C4-2B (cell line): Measurements from ENCODE around the gene TARBP2.

Experiments used
- H3K27ac ChIP-seq: fragments of 450-650 bp; 2 replicates; pipeline ENCODE4 v1.5.1; 2017
- CTCF ChIP-seq: fragments of 450-650 bp; conservative IDR thresholded peaks from 2 replicates; pipeline ENCODE4 v1.5.1; 2017; ENCODE audit warnings: mild to moderate bottlenecking
- ZFX ChIP-seq: fragments of 450-650 bp; IDR thresholded peaks from 2 replicates; pipeline ENCODE4 v1.6.1; 2017

Gene TARBP2

GRCh38 chr12:53465679-53466078 lies 35.4 kb upstream of the TARBP2 start:
- no peak overlapping the region for H3K27ac ChIP-seq
- TF ChIP-seq CTCF: no peak
- TF ChIP-seq ZFX: no peak

GRCh38 chr12:53466640-53467039 lies 34.4 kb upstream of the TARBP2 start:
- H3K27ac ChIP-seq: no peak overlapping the region
- TF ChIP-seq ZFX: no peak
- TF ChIP-seq CTCF: no peak

GRCh38 chr12:53467082-53467481 lies 34.0 kb upstream of the TARBP2 start:
- TF ChIP-seq CTCF (no peak), ZFX (no peak)
- no peak overlapping the region for H3K27ac ChIP-seq

GRCh38 chr12:53467880-53468279 lies 33.2 kb upstream of the TARBP2 start:
- no peak for TF ChIP-seq CTCF
- TF ChIP-seq ZFX: no peak
- no peak overlapping the region for H3K27ac ChIP-seq

- TF ChIP-seq ZFX (no peak), CTCF (no peak)
- H3K27ac ChIP-seq: no peak overlapping the region
Measured at GRCh38 chr12:53468282-53468681, 32.8 kb upstream of the TARBP2 start.

GRCh38 chr12:53472056-53472582 lies 29.0 kb upstream of the TARBP2 start:
- no peak for TF ChIP-seq CTCF
- no peak overlapping the region for H3K27ac ChIP-seq

GRCh38 chr12:53474077-53474476 lies 27.0 kb upstream of the TARBP2 start:
- TF ChIP-seq ZFX (no peak), CTCF (no peak)
- H3K27ac ChIP-seq: no peak overlapping the region
